ENCODE results near the gene EIF3C. TPM values are rescaled to one million over a fixed set of nuclear protein-coding genes. Genes with fewer than 3 reads are reported as not detected.
"Not testable (repeated sequence)": the region's sequence is repeated elsewhere in the genome, so short reads cannot be mapped to it uniquely, and the experiment has no call there.

EIF3C gene
- total and polyA plus RNA-seq, 2 experiments from 2014 or later = 334 to 1,247 TPM

GRCh38 chr16:28689425-28689824 is 21.8 kb upstream of the EIF3C start:
- not testable (repeated sequence) for H2AFZ ChIP-seq; H4K20me1 ChIP-seq (replicated peaks; ENCODE audit: insufficient read depth); H3K4me3 ChIP-seq; H3K79me2 ChIP-seq (replicated peaks; ENCODE audit: insufficient read depth); H3K27ac Mint-ChIP-seq; H3F3A ChIP-seq (replicated peaks; ENCODE audit: low read depth); H3K27me3 ChIP-seq (ENCODE audit: insufficient read depth); H3K4me2 ChIP-seq; H3K4me1 Mint-ChIP-seq; H3K4me3 Mint-ChIP-seq; H3K4me1 ChIP-seq (ENCODE audit: insufficient read depth); H3K9me3 Mint-ChIP-seq; ATAC-seq; H3K36me3 Mint-ChIP-seq (ENCODE audit: low read depth); DNase-seq (ENCODE audit: low spot score); H3K9me2 ChIP-seq (ENCODE audit: insufficient read depth); H3K36me3 ChIP-seq (ENCODE audit: insufficient read depth); H3K27me3 Mint-ChIP-seq (ENCODE audit: insufficient read depth, low read depth, poor library complexity); H3K27ac ChIP-seq (ENCODE audit: low read depth)

GRCh38 chr16:28691722-28692121 is 19.5 kb upstream of the EIF3C start:
- not testable (repeated sequence) for H3K27ac Mint-ChIP-seq; H3K4me3 Mint-ChIP-seq; H4K20me1 ChIP-seq (replicated peaks; ENCODE audit: insufficient read depth); H3K36me3 Mint-ChIP-seq (ENCODE audit: low read depth); ATAC-seq; H3K9me3 Mint-ChIP-seq; H3K4me2 ChIP-seq; H3K4me1 ChIP-seq (ENCODE audit: insufficient read depth); H3K9me2 ChIP-seq (ENCODE audit: insufficient read depth); H3K36me3 ChIP-seq (ENCODE audit: insufficient read depth); H3K27me3 Mint-ChIP-seq (ENCODE audit: insufficient read depth, low read depth, poor library complexity); H3K4me3 ChIP-seq; H3F3A ChIP-seq (replicated peaks; ENCODE audit: low read depth); H3K27ac ChIP-seq (ENCODE audit: low read depth); H3K27me3 ChIP-seq (ENCODE audit: insufficient read depth); DNase-seq (ENCODE audit: low spot score); H3K79me2 ChIP-seq (replicated peaks; ENCODE audit: insufficient read depth); H3K4me1 Mint-ChIP-seq; H2AFZ ChIP-seq

GRCh38 chr16:28693257-28693950 is 17.9 kb upstream of the EIF3C start:
- not testable (repeated sequence) for H3K4me3 Mint-ChIP-seq; H3K79me2 ChIP-seq (replicated peaks; ENCODE audit: insufficient read depth); H3K36me3 ChIP-seq (ENCODE audit: insufficient read depth); H3K36me3 Mint-ChIP-seq (ENCODE audit: low read depth); H3K4me1 Mint-ChIP-seq; H3K27ac Mint-ChIP-seq; H2AFZ ChIP-seq; DNase-seq (ENCODE audit: low spot score); H3K4me2 ChIP-seq; H3K27me3 Mint-ChIP-seq (ENCODE audit: insufficient read depth, low read depth, poor library complexity); H3K4me1 ChIP-seq (ENCODE audit: insufficient read depth); H3K9me2 ChIP-seq (ENCODE audit: insufficient read depth); H4K20me1 ChIP-seq (replicated peaks; ENCODE audit: insufficient read depth); H3K27ac ChIP-seq (ENCODE audit: low read depth); H3K27me3 ChIP-seq (ENCODE audit: insufficient read depth); H3K9me3 Mint-ChIP-seq; H3F3A ChIP-seq (replicated peaks; ENCODE audit: low read depth); ATAC-seq; H3K4me3 ChIP-seq

DNA sequence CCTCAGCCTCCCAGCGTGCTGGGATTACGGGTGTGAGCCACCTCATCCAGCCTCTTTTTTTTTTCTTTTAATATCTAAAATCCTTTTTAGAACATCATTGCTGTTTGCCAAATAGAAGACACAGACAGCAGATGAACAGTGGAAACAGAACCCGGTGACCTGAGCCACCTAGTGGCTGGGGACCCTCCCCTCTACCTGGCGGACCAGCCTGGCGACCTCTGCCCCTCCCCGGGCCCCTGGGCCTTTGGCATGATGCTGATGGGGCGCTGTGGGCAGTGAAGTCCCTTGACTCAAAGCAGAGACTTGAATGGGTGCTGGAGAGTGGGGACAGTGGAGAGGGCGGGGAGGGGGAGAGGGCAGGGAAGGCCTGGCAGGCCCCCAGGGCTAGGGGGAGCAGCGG is 11.5 kb upstream of the EIF3C start:
- H3K27me3 Mint-ChIP-seq (ENCODE audit: insufficient read depth, low read depth, poor library complexity); H3K27ac Mint-ChIP-seq; DNase-seq (ENCODE audit: low spot score); H3K9me3 Mint-ChIP-seq; H3K9me2 ChIP-seq (ENCODE audit: insufficient read depth); H3K36me3 ChIP-seq (ENCODE audit: insufficient read depth); H3K36me3 Mint-ChIP-seq (ENCODE audit: low read depth); H4K20me1 ChIP-seq (replicated peaks; ENCODE audit: insufficient read depth); H2AFZ ChIP-seq; H3K27me3 ChIP-seq (ENCODE audit: insufficient read depth); H3K4me1 Mint-ChIP-seq; H3K4me3 ChIP-seq; H3K4me3 Mint-ChIP-seq; H3K4me2 ChIP-seq; H3F3A ChIP-seq (replicated peaks; ENCODE audit: low read depth); H3K27ac ChIP-seq (ENCODE audit: low read depth); H3K4me1 ChIP-seq (ENCODE audit: insufficient read depth); H3K79me2 ChIP-seq (replicated peaks; ENCODE audit: insufficient read depth): not testable (repeated sequence)
- peak; percentile 31; the same call in 1 of the 3 replicates for ATAC-seq

DNA sequence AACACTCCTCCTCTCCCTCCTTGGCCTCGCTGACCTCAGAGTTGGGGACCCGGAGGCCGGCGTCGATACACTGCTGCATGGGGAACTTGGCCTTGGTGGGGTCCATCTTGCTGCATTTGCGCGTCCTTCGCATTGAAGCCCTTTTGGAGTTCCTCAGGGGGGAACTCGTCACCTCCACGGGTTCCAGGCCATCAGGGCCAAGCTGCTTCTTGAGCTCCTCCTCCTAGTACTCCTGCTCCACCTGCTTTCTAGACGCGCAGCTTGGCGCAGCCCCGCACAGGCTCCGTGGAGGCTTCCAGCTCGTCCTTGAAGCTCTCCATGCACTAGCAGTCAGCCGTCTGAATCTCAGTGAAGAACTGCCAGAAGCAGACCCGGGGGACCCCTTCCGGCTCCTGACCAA is 10.9 kb upstream of the EIF3C start:
- H3K4me1 Mint-ChIP-seq; H2AFZ ChIP-seq; H3K36me3 ChIP-seq (ENCODE audit: insufficient read depth); H3F3A ChIP-seq (replicated peaks; ENCODE audit: low read depth); H3K27ac Mint-ChIP-seq; H3K4me3 ChIP-seq; H3K9me3 Mint-ChIP-seq; DNase-seq (ENCODE audit: low spot score); H3K9me2 ChIP-seq (ENCODE audit: insufficient read depth); H4K20me1 ChIP-seq (replicated peaks; ENCODE audit: insufficient read depth); ATAC-seq; H3K4me3 Mint-ChIP-seq; H3K4me2 ChIP-seq; H3K36me3 Mint-ChIP-seq (ENCODE audit: low read depth); H3K4me1 ChIP-seq (ENCODE audit: insufficient read depth); H3K79me2 ChIP-seq (replicated peaks; ENCODE audit: insufficient read depth); H3K27ac ChIP-seq (ENCODE audit: low read depth); H3K27me3 ChIP-seq (ENCODE audit: insufficient read depth); H3K27me3 Mint-ChIP-seq (ENCODE audit: insufficient read depth, low read depth, poor library complexity): not testable (repeated sequence)

DNA sequence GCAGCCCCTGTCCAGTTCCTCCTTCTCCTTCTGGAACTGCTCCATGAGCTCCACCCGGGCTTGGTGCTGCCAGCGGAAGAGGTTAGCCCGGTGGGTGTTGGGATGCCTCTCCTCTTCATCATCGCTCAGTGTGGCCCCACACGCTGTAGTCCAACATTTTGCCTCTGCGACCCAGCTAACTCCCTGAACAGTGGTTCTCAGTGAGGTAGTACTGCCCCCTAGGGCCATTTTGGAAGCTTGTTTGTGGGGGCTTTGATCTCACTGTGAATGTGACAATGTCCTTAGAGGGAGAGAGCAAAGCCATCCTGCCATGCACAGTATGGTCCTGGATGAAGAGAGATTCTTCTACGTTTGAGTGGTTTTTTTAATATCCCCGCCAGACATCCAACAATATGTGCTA is 9.9 kb upstream of the EIF3C start:
- H3K27ac Mint-ChIP-seq; H3K27me3 Mint-ChIP-seq (ENCODE audit: insufficient read depth, low read depth, poor library complexity); H3K4me3 Mint-ChIP-seq; H3K4me1 Mint-ChIP-seq; H3K9me2 ChIP-seq (ENCODE audit: insufficient read depth); H3K36me3 Mint-ChIP-seq (ENCODE audit: low read depth); H3K36me3 ChIP-seq (ENCODE audit: insufficient read depth); H3K9me3 Mint-ChIP-seq; H3K4me3 ChIP-seq; H3K4me1 ChIP-seq (ENCODE audit: insufficient read depth); DNase-seq (ENCODE audit: low spot score); H3K4me2 ChIP-seq; H3F3A ChIP-seq (replicated peaks; ENCODE audit: low read depth); H3K27ac ChIP-seq (ENCODE audit: low read depth); H2AFZ ChIP-seq; H4K20me1 ChIP-seq (replicated peaks; ENCODE audit: insufficient read depth); H3K79me2 ChIP-seq (replicated peaks; ENCODE audit: insufficient read depth); H3K27me3 ChIP-seq (ENCODE audit: insufficient read depth): not testable (repeated sequence)
- peak; percentile 58 for ATAC-seq

DNA sequence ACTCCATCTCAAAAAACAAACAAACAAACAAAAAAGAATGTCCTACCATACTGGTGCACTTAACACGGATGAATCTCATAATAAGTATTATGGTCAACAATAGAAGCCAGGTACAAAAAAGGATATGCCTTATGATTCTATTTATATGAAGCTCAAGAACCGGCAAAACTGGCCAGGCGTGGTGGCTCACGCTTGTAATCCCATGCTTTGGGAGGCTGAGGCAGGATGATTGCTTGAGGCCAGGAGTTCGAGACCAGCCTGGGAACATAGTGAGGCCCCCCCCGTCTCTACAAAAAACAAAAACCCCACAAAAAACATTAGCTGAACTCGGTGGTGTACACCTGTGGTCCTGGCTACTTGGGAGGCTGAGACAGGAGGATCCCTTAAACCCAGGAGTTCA is 7.0 kb upstream of the EIF3C start:
- not testable (repeated sequence) for H3K9me3 Mint-ChIP-seq; H3K4me1 Mint-ChIP-seq; H3K27me3 Mint-ChIP-seq (ENCODE audit: insufficient read depth, low read depth, poor library complexity); H3K9me2 ChIP-seq (ENCODE audit: insufficient read depth); H3K36me3 Mint-ChIP-seq (ENCODE audit: low read depth); H3K27ac ChIP-seq (ENCODE audit: low read depth); H3K4me1 ChIP-seq (ENCODE audit: insufficient read depth); H3K4me3 Mint-ChIP-seq; H2AFZ ChIP-seq; H3F3A ChIP-seq (replicated peaks; ENCODE audit: low read depth); H3K36me3 ChIP-seq (ENCODE audit: insufficient read depth); H3K4me2 ChIP-seq; H3K27ac Mint-ChIP-seq; H3K79me2 ChIP-seq (replicated peaks; ENCODE audit: insufficient read depth); ATAC-seq; DNase-seq (ENCODE audit: low spot score); H4K20me1 ChIP-seq (replicated peaks; ENCODE audit: insufficient read depth); H3K27me3 ChIP-seq (ENCODE audit: insufficient read depth); H3K4me3 ChIP-seq

Data from GM23338 (cell line).